Upper lobe of left lung (tissue), 6 donors: ENCODE data around the gene RBM34. TPM values are rescaled to one million over a fixed set of nuclear protein-coding genes. Genes with fewer than 3 reads are reported as not detected.

Experiments used
- ATAC-seq, 2 donors: fragments of 200-7000 bp; cut with Tn5 transposase; one replicate each; pipeline ENCODE4 v1.9.1; 2022; ENCODE audit warnings: mild to moderate bottlenecking in 2 of 2, moderate library complexity in 2 of 2; ENCODE audit not compliant: low FRiP score in 2 of 2
- DNase-seq, 2 donors: peaks; one replicate each; pipeline ENCODE4 v3.0.0-alpha.2; 2019 to 2020
- H3K27ac ChIP-seq, 4 donors: fragments of 200-600 bp; sonication (generic); one replicate each; pipeline ENCODE4 v1.5.1; 2016 to 2019
- H3K27me3 ChIP-seq, 4 donors: fragments of 200-600 bp; sonication (generic); one replicate each; pipeline ENCODE4 v1.5.1; 2017 to 2019
- H3K36me3 ChIP-seq, 4 donors: fragments of 200-600 bp; sonication (generic); one replicate each; pipeline ENCODE4 v1.5.1; 2016 to 2019
- H3K4me1 ChIP-seq, 4 donors: fragments of 200-600 bp; sonication (generic); one replicate each; pipeline ENCODE4 v1.5.1; 2018 to 2019
- H3K4me3 ChIP-seq, 4 donors: fragments of 200-600 bp; sonication (generic); one replicate each; pipeline ENCODE4 v1.5.1; 2017 to 2019; ENCODE audit warnings: mild to moderate bottlenecking in 2 of 4, moderate library complexity in 1 of 4
- H3K9me3 ChIP-seq, 4 donors: fragments of 200-600 bp; sonication (generic); one replicate each; pipeline ENCODE4 v1.5.1; 2018 to 2019
- CTCF ChIP-seq, 6 experiments: fragments of 450-650 bp in 4 of 6; fragments of 200-600 bp in 2 of 6; sonication (generic) in 2 of 6; IDR thresholded peaks; one replicate each; pipeline ENCODE4 v1.5.1; 2016 to 2019; ENCODE audit warnings: antibody characterized with exemption in 6 of 6
- EP300 ChIP-seq, 4 donors: sonication (generic); formaldehyde crosslinking; IDR thresholded peaks; one replicate each; pipeline ENCODE4 v1.5.1; 2017; ENCODE audit warnings: antibody characterized with exemption in 4 of 4, control low read depth in 2 of 4
- POLR2A ChIP-seq, 4 donors: fragments of 450-650 bp; IDR thresholded peaks; one replicate each; pipeline ENCODE4 v1.5.1; 2016 to 2017; ENCODE audit warnings: antibody characterized with exemption in 4 of 4, mild to moderate bottlenecking in 2 of 4
- POLR2AphosphoS5 ChIP-seq, 2 donors: sonication (generic); formaldehyde crosslinking; IDR thresholded peaks; one replicate each; pipeline ENCODE4 v1.5.1; 2017; ENCODE audit warnings: antibody characterized with exemption in 2 of 2
- WGBS, 2 donors: methylation state at CpG; one replicate each; pipeline ENCODE4 v1.1.5; 2017 to 2018; 5-methylcytosine and 5-hydroxymethylcytosine counted together
- total RNA-seq, 6 donors: library from RNA; depleted of rRNA in 4 of 6; stranded (reverse); fragments of >200 nt in 4 of 6; gene quantifications; one replicate each; pipeline versions ENCODE4 v1.1.0 to v1.2.1, GENCODE V29; 2016 to 2021
- donor health status: DM: no; HTN: no; CAD: no; lungs with moderate emphysema.
- donor health status: DM: no; HTN: yes; CAD: no; lungs with severe emphysema.

Gene RBM34
- total RNA-seq, 6 donors from 2014 or later: 17.3 to 61.0 (median 35.0) TPM

GRCh38 chr1:235136111-235136510, 24.9 kb downstream of the RBM34 start:
- Histone ChIP-seq H3K9me3 (no peaks in the 10 kb centered on the region), H3K27me3 (no peaks in the 10 kb centered on the region), H3K4me1 (no peaks in the 10 kb centered on the region), H3K27ac (no peak overlapping the region), H3K36me3 (peaks cover 27 to 91% (median 71%) of the 10 kb centered on the region in 4 donors), H3K4me3 (no peak overlapping the region)
- DNase-seq: no peak
- no peak for ATAC-seq
- 56 to 59% methylated on average over 4 of the region's 4 CpGs for WGBS, 2 donors
- TF ChIP-seq EP300 (IDR thresholded peaks at IDR 0.05) (no peak), POLR2AphosphoS5 (IDR thresholded peaks at IDR 0.05) (no peak), CTCF (IDR thresholded peaks at IDR 0.05) (no peak), POLR2A (IDR thresholded peaks at IDR 0.05) (no peak)

GRCh38 chr1:235134171-235134570, 26.9 kb downstream of the RBM34 start:
- Histone ChIP-seq H3K27ac (no peak overlapping the region), H3K4me3 (no peak overlapping the region), H3K36me3 (peaks cover 24 to 77% (median 53%) of the 10 kb centered on the region in 4 donors), H3K27me3 (no peaks in the 10 kb centered on the region), H3K4me1 (peaks cover 0 to 4% (median 2%) of the 10 kb centered on the region in 4 donors), H3K9me3 (no peaks in the 10 kb centered on the region)
- WGBS, 2 donors: 96 to 98% methylated on average over 12 of the region's 12 CpGs
- ATAC-seq (no peak), DNase-seq (no peak)
- TF ChIP-seq POLR2AphosphoS5 (IDR thresholded peaks at IDR 0.05): no peak
- TF ChIP-seq EP300 (IDR thresholded peaks at IDR 0.05): no peak
- no peak for TF ChIP-seq POLR2A (IDR thresholded peaks at IDR 0.05)
- no peak for TF ChIP-seq CTCF (IDR thresholded peaks at IDR 0.05)

GRCh38 chr1:235133086-235133485, 28.0 kb downstream of the RBM34 start:
- H3K4me3 ChIP-seq: no peak overlapping the region
- H3K9me3 ChIP-seq: no peaks in the 10 kb centered on the region
- H3K36me3 ChIP-seq: peaks cover 24 to 68% (median 48%) of the 10 kb centered on the region in 4 donors
- H3K27me3 ChIP-seq: no peaks in the 10 kb centered on the region
- 94 to 100% methylated on average over 3 of the region's 3 CpGs for WGBS, 2 donors
- no peak for TF ChIP-seq EP300 (IDR thresholded peaks at IDR 0.05)
- no peak for TF ChIP-seq POLR2A (IDR thresholded peaks at IDR 0.05)
- no peak for DNase-seq
- no peak overlapping the region for H3K27ac ChIP-seq
- H3K4me1 ChIP-seq: peaks cover 0 to 6% (median 2%) of the 10 kb centered on the region in 4 donors
- ATAC-seq: no peak

- Histone ChIP-seq H3K9me3 (no peaks in the 10 kb centered on the region), H3K4me3 (no peak overlapping the region), H3K4me1 (peaks cover 4 to 14% (median 8%) of the 10 kb centered on the region in 4 donors), H3K27ac (no peak overlapping the region), H3K36me3 (peaks cover 18 to 57% (median 39%) of the 10 kb centered on the region in 4 donors), H3K27me3 (no peaks in the 10 kb centered on the region)
- ATAC-seq (no peak), DNase-seq (no peak)
- TF ChIP-seq POLR2A (IDR thresholded peaks at IDR 0.05) (no peak), EP300 (IDR thresholded peaks at IDR 0.05) (no peak), CTCF (IDR thresholded peaks at IDR 0.05) (no peak), POLR2AphosphoS5 (IDR thresholded peaks at IDR 0.05) (no peak)
- WGBS, 2 donors: 72 to 80% methylated on average over 6 of the region's 6 CpGs
Measured at GRCh38 chr1:235131961-235132360, 29.1 kb downstream of the RBM34 start.

- ATAC-seq (no peak), DNase-seq (no peak)
- Histone ChIP-seq H3K27me3 (no peaks in the 10 kb centered on the region), H3K36me3 (peaks cover 12 to 50% (median 31%) of the 10 kb centered on the region in 4 donors), H3K4me1 (peaks cover 13 to 26% (median 17%) of the 10 kb centered on the region in 4 donors), H3K9me3 (no peaks in the 10 kb centered on the region), H3K27ac (no peak overlapping the region), H3K4me3 (no peak overlapping the region)
- WGBS, 2 donors: 90 to 93% methylated on average over 7 of the region's 7 CpGs
- TF ChIP-seq EP300 (IDR thresholded peaks at IDR 0.05) (no peak), POLR2A (IDR thresholded peaks at IDR 0.05) (no peak), CTCF (IDR thresholded peaks at IDR 0.05) (no peak)
Measured at GRCh38 chr1:235130766-235131270, 30.2 kb downstream of the RBM34 start.
